ENCODE measurements around the gene CNKSR3.

- TF ChIP-seq CTCF (IDR thresholded peaks at IDR 0.05) = no peak
- TF ChIP-seq POLR2A (IDR thresholded peaks at IDR 0.05) = no peak
Observed at GRCh38 chr6:154367839-154368695, 142.4 kb downstream of the CNKSR3 start.

Measured in uterus (tissue), 2 donors.